WTC11 (cell line): Measurements from ENCODE around the gene GBP1.

Experiments
- CTCF ChIP-seq: fragments of 200-600 bp; IDR thresholded peaks from 2 replicates; pipeline ENCODE4 v1.8.0; 2022; ENCODE audit warnings: antibody characterized with exemption
- FOXK1 ChIP-seq: sonication (generic); formaldehyde crosslinking; IDR thresholded peaks from 2 replicates; pipeline ENCODE4 v1.8.0; 2022; ENCODE audit warnings: mild to moderate bottlenecking, moderate library complexity, missing genetic modification reagents
- MLX ChIP-seq: sonication (generic); formaldehyde crosslinking; IDR thresholded peaks from 2 replicates; pipeline ENCODE4 v1.8.1; 2023; ENCODE audit warnings: mild to moderate bottlenecking, missing genetic modification reagents, moderate library complexity

GRCh38 chr1:89104687-89105086, 39.7 kb upstream of the GBP1 start:
- TF ChIP-seq CTCF (no peak), FOXK1 (CRISPR knock-in tag) (no peak), MLX (no peak)
